Activated T-cell treated with anti-CD3 and anti-CD28 coated beads, Interleukin-2, amount 50 U/mL, for 48 hours (primary cell): Measurements from ENCODE around the gene GTPBP8.
"Not testable (repeated sequence)": the region's sequence is repeated elsewhere in the genome, so short reads cannot be mapped to it uniquely, and the experiment has no call there.

Experiments
- DNase-seq, 2 experiments: peaks; one replicate each; pipeline ENCODE4 v3.0.0-alpha.2; 2020

The GTPBP8 gene

DNA sequence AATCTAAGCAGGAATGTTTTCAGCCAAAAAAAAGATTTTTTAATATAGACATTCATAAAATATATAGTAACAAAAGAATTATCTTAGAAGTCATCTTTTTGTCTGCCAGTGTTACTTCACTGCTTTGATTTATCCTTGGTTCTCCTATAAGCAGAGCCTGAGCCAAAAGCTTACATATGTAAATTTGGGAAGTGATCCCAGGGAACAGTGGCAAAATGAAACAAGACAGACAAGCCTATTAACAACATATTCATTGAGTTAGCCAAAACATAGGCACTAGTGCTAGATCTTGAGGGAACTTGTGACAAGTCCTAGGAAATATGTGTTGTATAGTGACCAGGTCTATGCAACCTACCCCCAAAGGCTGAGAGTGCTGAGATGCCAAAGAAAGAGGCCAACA lies 11.3 kb downstream of the GTPBP8 start:
- DNase-seq, result no peak

GRCh38 chr3:113002679-113003078 lies 11.9 kb downstream of the GTPBP8 start:
- peak; percentile 49 to 58 for DNase-seq

- DNase-seq, result no peak
Observed at GRCh38 chr3:113005611-113006010, 14.8 kb downstream of the GTPBP8 start.

- no peak for DNase-seq
Observed at GRCh38 chr3:113006359-113007056, 15.7 kb downstream of the GTPBP8 start.

- no peak for DNase-seq
Observed at GRCh38 chr3:113008117-113008516, 17.3 kb downstream of the GTPBP8 start.

- DNase-seq, result no peak
Observed at GRCh38 chr3:113013593-113013992, 22.8 kb downstream of the GTPBP8 start.

GRCh38 chr3:113018536-113019181 lies 27.9 kb downstream of the GTPBP8 start:
- no peak for DNase-seq

DNA sequence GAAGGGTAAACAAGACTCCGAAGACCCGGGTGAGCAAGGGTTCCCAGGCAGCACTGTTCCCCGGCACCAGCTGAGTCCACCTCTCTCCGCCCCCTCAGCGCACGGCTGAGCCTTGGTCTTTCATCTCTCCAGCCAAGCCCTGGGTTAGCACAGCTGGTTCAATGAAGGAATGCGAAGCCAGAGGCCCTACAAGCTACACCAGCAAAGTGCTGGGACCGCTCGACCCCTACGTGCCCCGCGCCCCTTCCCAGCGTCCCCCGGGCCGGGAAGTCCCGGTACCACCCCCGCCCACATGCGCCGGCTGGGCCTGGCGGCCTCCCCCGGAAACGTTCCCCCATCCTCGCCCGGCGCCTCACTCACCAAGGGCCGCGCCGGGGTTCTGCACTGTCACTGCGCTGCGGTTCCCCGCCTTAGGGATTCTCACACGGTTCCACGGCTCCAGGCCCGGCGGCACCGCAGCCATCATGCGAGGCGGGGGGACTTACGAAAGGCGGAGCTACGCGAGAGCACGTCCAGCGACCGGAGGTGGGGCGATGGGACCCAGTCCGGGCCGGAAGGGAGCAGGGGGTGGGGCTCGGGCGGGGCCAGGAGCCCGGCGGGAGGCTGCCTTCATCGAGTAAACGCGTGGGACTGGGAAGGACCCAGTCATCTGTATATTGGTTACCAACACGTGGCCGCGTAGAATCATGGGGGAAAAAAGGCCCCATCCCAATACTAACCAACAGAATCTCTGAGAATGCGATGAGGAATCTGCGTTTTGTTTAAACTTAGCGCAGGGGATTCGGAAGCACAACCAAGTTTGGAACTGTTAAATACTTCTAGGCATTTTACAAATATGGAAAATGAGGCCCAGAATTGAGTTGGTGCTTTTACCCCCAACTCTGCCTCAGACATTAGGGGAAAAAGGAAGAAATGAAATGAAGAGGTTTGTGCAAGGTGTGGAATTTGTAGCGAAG lies 28.7 kb downstream of the GTPBP8 start:
- DNase-seq, result peak; percentile 92 to 93

DNA sequence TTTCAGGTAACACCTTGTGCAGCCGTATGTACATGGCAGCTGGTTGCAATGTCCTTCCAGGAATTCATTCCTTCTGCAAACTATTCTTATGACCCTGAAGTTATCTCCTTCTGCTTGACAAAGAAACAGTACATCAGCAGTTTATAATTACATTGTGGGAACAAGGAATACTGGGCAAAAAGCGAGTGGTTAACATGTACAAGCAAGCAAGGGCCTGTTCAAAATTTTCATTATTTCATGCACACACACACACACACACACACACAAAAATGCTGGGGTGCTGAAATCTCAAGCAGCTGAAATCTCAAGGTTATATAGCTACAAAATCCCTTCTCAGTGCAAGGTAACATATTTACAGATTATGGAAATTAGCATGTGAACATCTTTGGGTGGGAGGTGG lies 30.7 kb downstream of the GTPBP8 start:
- no peak for DNase-seq

GRCh38 chr3:113034011-113034410 lies 43.2 kb downstream of the GTPBP8 start:
- DNase-seq, result no peak

GRCh38 chr3:113035387-113035982 lies 44.7 kb downstream of the GTPBP8 start:
- DNase-seq, result no peak

DNA sequence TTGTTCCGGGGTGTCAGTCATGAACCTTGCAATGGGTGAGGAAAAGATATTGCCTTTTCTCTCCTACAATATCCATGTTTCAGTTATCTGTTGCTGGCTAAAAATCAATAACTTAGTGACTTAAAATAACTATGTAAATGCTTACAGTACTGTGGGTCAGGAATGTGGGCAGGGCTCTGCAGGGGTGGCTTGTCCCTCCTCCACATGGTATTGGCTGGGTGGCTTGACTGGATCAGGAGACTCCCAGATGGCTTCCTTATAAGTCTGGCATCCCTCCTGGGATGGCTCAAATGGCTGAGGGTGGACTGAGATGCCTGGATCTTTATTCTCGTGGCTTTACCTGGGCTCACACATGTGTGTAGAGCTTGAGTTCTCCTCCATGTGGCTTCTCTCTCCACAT lies 47.5 kb downstream of the GTPBP8 start:
- DNase-seq, result no peak

GRCh38 chr3:113039546-113039945 lies 48.8 kb downstream of the GTPBP8 start:
- DNase-seq, result no peak

DNA sequence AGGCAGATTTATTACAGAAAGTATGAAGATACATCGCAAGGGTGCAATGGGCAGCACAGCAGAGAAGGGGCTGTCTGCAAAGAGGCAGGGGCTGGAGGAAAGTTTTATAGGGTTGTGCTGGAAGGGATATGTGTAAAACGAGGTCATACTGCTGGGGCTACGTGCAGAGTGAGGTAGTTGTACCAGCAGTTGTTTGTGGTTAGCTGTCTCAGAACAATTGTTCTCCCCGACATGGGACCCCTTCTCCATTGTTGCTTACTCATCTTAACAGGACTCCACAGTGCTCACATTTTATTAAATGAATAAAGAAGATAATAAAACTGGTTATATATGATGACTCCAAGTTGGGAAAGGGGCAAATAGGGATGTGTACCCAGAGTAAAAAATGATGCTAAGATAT lies 49.4 kb downstream of the GTPBP8 start:
- DNase-seq, result no peak

DNA sequence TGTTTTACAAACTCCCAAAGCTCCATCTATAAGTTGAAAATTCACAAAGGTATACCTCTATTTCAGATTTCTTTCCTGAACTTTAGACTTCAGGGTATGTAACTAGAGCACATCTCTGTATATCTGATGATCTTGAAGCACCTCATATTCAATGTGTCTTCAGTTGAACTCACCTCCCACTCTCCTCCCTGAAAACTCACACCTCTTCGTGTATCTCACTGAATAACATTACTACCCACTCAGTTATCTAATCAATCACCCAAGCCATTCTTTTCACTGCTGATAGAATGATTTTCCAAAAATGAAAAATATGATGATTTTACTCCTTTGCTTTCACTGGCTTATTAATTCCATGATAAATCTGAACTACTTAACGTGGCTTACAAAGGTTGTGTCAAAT lies 52.9 kb downstream of the GTPBP8 start:
- no peak for DNase-seq

GRCh38 chr3:113046186-113046965 lies 55.6 kb downstream of the GTPBP8 start:
- DNase-seq, result not testable (repeated sequence)

- DNase-seq, result peak; percentile 92 to 94
Observed at GRCh38 chr3:113051302-113051711, 60.5 kb downstream of the GTPBP8 start.
